ELR (cell line): ENCODE measurements around the gene RRN3.
"Not testable (repeated sequence)": the region's sequence is repeated elsewhere in the genome, so short reads cannot be mapped to it uniquely, and the experiment has no call there.

ENCODE experiments used
- DNase-seq: peaks from one replicate; pipeline ENCODE4 v3.0.0-alpha.2; 2015; ENCODE audit warnings: low read depth

RRN3 gene

GRCh38 chr16:15096583-15096972, 2.5 kb upstream of the RRN3 start:
- DNase-seq: not testable (repeated sequence)

- DNase-seq: not testable (repeated sequence)
Observed at GRCh38 chr16:15093571-15093954, 509 bp downstream of the RRN3 start.

GRCh38 chr16:15090663-15091269, 3.3 kb downstream of the RRN3 start:
- not testable (repeated sequence) for DNase-seq

GRCh38 chr16:15082788-15083187, 11.3 kb downstream of the RRN3 start:
- not testable (repeated sequence) for DNase-seq

GRCh38 chr16:15080883-15081282, 13.2 kb downstream of the RRN3 start:
- not testable (repeated sequence) for DNase-seq

GRCh38 chr16:15076161-15076560, 17.9 kb downstream of the RRN3 start:
- DNase-seq: not testable (repeated sequence)

GRCh38 chr16:15073101-15073500, 21.0 kb downstream of the RRN3 start:
- no peak for DNase-seq

- not testable (repeated sequence) for DNase-seq
Observed at GRCh38 chr16:15071916-15072769, 21.9 kb downstream of the RRN3 start.

- not testable (repeated sequence) for DNase-seq
Observed at GRCh38 chr16:15071013-15071412, 23.1 kb downstream of the RRN3 start.

GRCh38 chr16:15066690-15067089, 27.4 kb downstream of the RRN3 start:
- DNase-seq: not testable (repeated sequence)

- not testable (repeated sequence) for DNase-seq
Observed at GRCh38 chr16:15065961-15066360, 28.1 kb downstream of the RRN3 start.

GRCh38 chr16:15062085-15062810, 31.8 kb downstream of the RRN3 start:
- DNase-seq: peak; percentile 41

- no peak for DNase-seq
Observed at GRCh38 chr16:15059324-15059723, 34.7 kb downstream of the RRN3 start.

- no peak for DNase-seq
Observed at GRCh38 chr16:15057681-15058417, 36.2 kb downstream of the RRN3 start.

GRCh38 chr16:15055141-15056053, 38.7 kb downstream of the RRN3 start:
- DNase-seq: peak; percentile 63

- no peak for DNase-seq
Observed at GRCh38 chr16:15054357-15055140, 39.5 kb downstream of the RRN3 start.

- no peak for DNase-seq
Observed at GRCh38 chr16:15053904-15054303, 40.2 kb downstream of the RRN3 start.

GRCh38 chr16:15052747-15053476, 41.2 kb downstream of the RRN3 start:
- DNase-seq: no peak

GRCh38 chr16:15051387-15051951, 42.6 kb downstream of the RRN3 start:
- DNase-seq: no peak
